Left hindlimb (tissue), 1 donor: Measurements from ENCODE around the gene NECTIN1.

Experiments used
- DNase-seq: peaks from one replicate; pipeline ENCODE4 v3.0.0-alpha.2; 2018

Gene NECTIN1, protein sequence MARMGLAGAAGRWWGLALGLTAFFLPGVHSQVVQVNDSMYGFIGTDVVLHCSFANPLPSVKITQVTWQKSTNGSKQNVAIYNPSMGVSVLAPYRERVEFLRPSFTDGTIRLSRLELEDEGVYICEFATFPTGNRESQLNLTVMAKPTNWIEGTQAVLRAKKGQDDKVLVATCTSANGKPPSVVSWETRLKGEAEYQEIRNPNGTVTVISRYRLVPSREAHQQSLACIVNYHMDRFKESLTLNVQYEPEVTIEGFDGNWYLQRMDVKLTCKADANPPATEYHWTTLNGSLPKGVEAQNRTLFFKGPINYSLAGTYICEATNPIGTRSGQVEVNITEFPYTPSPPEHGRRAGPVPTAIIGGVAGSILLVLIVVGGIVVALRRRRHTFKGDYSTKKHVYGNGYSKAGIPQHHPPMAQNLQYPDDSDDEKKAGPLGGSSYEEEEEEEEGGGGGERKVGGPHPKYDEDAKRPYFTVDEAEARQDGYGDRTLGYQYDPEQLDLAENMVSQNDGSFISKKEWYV

DNA sequence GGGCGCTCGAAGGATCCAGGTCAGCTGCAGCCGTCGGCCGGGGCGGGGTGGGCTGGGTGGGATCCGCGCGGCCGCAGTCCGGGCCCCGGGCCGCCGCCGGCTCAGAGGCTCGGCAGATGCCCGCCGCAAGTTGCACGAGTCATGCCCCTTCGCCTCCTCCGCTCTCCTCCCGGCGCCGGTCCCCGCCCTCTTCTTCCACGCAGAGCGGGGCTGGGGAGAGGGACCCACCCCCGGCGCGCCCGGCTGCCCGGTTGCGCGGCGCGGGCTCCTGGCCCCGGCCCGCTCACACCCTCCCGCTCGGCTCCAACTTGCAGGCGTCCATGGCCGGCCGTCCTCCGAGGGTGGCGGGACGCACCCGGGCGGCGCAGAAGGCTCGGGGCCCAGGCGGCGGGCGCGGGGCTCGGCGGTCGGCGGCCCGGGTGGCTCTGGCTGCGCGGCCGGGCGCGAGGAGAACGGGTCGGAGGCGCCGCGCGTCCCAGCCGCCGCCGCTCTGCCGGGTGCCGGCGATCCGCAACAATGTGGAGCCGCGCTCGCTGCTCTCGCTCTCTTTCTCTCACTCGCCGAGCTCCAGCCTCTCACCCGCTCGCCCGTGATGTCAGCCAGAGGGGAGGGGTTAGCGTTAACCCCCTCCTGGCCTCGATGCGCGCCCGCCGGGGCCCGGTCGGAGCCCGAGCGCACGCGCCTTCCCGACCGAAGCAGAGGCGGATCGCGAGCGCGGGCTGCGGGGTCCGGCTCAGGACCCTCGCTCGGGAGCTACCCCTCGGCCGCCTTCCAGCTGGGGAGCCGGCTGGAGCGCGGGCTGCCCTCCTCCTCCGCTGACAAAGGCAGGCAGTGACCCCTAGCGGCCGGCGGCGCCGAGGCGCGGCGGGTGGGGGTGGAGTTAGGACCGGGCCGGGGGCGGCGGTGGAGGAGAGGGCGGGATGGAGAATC lies at the start of gene NECTIN1:
Gene NECTIN1 (minus strand): TSS at position 550 of the 930 bp plus-strand sequence. CDS start 647 bp downstream, outside the sequence.
- peak; percentile 94 for DNase-seq

DNA sequence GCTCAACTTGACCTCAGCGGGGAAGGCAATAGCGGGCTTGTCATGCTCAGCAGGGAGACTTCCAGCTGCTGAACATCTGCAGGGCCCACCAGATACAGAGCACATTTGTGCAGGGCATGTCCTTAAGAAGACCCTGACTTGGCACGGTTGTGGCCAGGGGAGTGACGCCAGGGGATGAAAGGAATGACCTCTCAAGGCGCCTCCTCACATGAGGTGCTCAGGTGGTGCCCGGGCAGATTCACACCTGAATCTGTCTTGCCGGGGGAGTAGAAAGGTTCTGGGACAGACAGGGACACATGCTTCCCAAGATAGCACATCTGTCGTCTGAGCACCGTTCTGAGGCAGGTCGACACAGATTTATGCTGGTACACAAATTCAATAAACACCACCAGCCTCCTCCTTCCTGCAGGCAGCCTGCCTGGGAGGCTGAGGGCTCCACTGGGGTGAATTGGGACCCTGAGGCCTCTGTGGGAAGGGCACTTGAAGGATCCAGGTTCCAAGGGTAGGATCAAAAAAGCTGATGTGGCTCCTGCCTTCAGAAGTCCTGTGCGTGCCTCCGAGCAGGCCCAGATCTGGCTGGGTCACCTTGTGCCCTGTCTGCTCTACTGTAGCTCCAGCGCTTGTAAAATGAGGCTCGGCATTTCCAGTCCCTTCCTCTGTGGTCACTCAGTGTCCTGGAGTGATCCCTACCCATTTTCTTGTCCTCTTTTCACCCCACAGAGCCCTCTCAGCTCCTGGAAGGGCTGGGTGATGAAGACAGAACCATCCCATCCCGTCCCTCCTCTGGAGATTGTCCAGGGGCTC lies 49.6 kb upstream of the NECTIN1 start:
- peak; percentile 16 for DNase-seq

DNA sequence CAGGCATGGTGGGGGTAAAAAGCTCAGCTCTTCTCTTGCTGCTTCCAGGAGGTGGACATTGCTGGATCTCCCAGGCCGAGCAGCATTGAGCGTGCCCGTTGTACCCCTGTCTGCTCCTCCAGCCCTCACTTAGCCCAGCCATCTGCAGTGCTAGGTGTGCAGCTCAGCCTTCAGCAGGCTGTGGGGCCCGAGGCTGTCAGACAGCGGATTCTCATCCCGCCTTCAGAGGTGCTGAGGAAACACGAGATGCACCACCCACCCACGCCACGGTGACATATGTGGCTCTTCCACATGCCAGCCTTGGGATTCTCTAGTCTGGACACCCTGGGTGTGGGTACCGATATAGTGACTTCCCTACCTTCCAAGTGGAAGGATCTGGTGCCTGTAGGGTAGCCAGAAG lies 48.9 kb upstream of the NECTIN1 start:
- DNase-seq, result peak; percentile 14

DNA sequence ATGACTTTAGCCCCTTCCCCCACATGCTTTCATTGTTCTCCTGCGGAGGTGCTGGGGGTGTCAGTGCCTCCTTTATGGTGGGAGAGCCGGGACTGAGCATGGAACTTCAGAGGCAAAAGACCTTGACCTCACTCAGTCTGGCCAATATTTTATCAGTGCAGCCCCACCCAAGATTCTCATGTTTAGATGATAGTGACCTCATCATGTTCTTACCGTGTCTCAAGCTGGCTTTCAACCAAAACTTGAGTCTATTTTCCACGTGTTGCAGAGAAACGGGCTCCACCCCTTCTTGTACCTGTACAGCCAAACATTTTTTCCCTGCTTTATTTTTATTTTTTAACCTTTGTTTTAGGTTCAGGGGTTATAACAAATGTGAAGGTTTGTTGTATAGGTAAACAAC lies 47.7 kb upstream of the NECTIN1 start:
- DNase-seq, result no peak

DNA sequence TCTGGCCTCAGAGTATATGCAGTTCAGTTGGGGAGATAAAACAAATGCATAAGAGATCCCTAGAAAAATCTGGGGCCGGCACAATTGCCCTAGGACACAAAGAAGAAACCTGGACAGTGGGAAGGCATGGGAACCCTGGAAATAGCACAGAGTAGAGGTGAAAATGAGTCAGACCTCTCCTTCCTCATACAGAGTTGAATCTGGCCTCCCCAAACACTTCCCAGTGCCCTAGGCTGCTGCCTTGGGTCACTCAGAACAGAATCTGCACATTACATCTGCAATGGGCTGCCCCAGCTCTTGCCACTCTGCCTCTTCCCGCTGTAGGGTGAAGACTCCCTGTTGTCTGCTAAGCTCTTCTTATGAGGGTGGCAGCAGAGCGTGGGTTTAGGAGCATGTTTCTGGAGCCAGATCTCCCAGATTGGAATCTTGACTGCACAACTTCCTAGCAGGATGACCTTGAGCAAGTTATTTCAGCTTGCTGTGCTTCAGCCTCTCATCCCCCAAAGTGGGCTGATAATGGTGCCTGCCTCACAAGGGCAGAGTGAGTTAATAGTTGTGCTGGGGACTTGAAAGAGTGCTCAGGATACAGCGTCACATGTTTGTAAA lies 47.1 kb upstream of the NECTIN1 start:
- no peak for DNase-seq

DNA sequence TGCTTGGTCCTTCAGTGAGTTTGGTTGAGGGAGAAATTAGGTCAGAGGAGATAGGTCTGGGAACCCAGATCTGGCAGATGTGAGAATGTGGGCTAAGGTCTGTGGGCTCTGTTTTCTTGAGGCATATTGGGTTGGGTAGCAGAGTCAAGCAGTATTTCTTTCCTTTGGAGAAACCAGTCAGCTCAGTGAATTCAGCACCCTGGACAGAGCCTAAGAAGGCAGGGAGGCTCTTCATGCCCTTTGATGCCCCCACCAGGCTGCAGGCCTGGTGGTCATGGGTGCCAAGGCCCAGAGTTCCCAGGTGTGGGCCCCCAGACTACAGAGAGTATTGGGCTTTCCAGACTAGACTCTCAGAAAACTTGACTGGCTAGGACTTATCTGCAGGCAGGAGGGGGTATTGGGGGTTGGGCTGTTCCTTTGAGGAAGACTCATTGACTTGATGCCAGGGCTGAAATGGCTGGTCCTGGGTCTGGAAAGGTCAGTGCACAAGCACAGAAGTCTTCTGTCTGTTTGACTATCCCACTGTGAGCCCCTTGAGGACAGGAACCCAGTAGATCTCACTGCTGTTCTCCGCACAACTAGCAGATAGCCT lies 45.3 kb upstream of the NECTIN1 start:
- peak; percentile 13 for DNase-seq

DNA sequence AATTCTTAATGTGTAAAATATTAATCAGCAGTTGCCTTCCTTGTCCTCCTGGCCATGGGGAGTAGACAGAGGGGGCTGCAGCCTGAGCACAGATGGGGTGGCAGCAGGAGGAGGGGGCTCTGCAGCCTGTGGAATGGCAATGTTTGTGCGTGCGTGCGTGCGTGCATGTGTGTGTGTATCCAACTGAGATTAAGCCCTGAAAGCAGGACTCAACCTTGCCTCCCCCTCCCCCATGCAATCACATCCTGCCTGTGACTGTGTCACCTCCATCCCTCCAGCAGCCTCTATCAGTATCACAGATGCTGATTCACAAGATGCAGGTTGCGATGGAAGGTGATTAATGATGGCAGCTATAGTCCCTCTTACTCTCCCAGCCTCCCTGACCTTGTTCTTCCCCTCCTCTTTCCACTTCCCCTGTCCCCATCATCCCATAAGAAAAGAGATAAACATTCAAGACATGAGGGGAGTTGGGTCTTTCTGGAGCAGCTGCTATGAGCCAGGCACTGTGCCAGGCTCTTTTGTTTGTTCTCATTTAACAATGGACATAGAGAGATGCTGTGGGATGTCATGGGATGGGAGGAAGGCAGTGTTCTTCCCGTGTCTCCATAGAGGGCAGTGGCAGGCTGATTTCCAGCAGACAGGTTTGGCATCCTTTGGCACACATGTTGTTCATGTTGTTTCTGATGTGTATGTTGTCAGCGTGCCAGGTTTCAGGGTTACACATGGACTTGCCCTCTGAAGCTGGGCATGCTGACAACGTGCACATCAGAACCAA lies 43.8 kb upstream of the NECTIN1 start:
- DNase-seq, result no peak

DNA sequence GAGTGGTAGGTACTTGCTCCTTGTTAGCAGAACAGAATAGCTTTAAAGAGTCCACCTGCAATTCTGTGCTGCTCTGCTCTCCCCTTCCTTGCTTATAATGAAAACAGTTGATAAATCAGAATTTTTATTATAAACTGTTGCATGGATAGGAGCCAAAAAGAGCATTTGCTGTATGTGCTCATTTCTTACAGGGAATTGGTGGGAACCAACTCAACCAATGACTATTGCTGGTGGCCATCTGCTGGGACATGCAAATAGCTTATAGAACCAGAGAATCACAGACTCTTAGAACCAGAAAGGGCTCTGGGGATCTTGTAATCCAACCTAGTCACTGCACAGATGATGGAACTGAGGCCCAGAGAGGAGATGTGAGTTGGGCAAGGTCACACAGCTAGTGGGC lies 43.1 kb upstream of the NECTIN1 start:
- no peak for DNase-seq

DNA sequence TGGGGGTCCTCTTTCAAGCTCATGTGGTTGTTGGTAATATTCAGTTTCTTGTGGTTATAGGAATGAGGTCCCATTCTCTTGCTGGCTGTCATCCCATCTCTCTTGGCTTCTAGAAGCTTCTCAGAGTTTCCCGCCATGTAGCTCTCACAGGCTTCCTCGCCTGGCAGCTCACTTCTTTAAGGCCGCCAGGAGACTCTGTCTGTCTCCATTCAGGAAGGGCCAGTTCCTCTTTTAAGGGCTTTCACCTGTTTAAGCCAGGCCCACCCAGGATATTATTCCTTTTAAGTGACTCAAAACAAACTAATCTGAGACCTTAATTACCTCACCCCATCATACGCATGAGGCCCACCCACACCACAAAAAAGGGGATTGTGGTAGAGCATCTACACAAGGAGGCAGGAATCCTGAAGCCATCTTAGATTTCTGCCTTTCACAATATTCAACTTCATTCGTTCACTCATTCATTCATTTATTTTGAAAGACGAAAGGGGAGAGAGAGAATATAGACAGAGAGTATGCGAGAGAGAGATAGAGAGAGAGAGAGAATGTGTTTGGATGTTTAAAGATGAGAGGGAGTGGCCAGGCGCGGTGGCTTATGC lies 42.3 kb upstream of the NECTIN1 start:
- DNase-seq, result no peak

DNA sequence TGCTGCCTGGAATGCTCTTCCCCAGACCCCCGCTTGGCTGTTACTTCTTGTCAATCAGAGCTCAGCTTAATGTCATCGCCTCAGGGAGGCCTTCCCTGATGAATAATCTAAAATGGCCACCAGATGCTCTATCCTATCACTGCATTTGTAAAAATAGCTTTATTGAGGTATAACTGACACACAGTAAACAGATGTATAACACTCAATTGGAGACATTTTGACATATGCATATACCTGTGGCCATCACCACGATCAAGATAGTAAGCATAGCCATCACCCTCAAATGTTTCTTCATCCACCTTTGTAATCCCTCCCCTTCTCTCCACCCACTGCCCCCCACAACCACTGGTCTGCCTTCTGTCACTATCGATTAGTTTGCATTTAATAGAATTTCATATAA lies 36.6 kb upstream of the NECTIN1 start:
- no peak for DNase-seq

DNA sequence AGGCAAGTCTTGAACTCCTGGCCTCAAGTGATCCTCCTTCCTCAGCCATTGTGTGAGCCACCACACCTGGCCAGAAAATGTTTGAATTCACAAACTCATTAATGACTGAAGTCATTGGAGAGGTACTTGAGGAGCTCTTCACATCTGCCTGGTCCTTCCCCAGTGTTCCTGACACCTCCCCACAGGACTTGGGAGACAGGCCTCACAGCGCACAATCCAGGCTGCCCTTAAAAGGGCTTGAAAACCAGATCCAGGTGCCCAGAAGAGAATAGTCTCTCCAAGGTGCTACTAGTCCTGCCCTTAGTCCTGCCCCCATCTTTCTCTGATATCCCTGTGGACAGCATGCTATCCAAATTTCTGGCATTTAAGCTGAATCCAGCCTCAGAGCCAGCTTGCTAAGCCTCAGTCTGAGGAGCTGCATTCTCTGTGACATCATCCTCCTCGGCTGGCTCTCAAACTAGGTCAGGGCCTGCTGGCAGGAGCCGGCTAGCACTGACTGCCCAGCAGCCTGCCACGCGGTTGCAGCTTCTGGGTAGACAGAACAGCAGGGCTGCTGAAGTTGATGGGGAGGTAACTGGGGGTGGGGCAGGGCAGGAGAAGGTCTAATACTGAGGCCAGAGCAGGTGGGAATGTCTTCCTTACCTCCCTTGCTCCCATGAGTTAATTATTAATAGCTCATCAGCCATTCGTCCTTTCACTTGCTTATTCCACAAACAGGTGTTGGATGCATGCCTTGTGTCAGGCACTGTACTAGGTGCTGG lies 35.3 kb upstream of the NECTIN1 start:
- DNase-seq, result peak; percentile 61

DNA sequence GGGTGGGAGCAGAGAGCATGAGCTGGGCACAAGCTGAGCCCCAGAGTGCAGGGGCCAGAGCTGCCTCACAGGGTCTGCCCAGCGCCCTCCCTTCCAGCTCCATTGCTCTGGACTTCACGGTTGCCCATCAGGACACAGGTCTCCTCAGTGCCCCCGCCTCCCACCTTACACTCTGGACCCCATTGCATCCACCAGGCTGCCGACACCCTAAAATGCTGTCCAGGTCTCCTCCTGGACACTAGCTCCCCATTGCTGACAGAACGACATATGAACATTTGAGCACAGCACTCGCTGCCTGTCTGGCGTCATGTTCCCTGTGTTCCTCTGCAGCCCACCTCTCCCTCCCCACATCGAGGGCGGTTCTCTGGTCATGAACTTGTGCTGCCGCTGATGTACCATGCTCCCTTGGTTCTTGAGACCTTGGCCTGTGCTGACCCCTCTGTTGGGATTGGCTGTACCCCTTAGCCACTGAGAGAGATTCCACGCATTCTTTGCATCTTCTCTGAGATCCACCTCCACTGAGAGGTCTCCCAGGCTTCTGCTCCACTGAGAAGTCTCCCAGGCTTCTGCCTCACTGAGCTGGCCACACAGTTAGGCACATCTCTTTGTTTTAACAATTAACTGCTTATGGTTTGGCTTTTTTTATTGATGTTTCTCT lies 34.2 kb upstream of the NECTIN1 start:
- DNase-seq, result no peak

DNA sequence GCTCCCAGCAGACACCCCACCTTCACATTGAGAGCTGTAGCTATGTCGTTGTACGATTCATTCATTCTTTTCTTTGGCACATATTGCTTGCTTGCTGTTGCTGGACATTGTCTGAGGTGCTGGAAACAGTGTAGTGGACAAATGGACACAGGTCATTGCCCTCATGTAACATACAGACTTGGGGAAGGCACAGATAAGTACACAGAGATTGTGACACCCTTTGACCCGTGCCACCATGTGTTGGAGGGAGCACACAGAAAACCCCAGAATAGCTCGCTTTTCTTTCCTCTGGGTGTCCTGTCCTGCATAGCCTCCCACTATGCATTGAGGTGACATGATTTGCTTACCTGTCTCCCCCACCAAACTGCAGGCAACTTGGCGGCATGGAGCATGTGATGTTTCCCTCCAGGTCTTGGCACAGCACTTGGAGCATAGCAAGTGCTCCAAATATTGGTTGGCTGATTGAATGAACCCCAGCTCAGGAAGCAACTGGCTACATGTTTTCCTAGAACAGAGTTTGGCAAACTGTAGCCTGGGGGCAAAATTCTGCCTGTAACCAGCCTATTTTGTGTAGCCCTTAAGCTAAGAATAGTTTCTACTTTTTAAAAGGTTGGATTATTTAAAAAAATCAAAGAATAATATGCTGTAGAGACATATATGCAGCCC lies 30.9 kb upstream of the NECTIN1 start:
- no peak for DNase-seq

DNA sequence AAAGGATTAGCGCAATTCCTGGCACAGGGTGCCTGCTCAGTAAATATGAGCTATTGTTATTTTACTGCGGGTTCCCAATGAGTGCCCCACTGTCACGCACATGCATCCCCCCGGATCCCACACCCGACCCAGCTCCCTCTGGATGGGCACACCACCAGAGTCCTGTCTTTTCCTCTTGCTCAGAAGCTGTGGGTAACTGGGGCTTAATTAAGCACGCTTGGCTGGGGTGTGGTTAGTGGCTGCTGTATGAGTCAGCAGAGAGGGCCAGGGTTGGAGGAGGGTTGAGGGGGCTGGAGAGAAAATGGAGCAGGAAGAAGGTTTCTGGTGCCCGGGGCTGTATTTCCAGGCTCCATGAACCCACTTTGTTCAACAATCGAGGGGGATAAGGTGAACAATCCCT lies 30.3 kb upstream of the NECTIN1 start:
- peak; percentile 59 for DNase-seq

DNA sequence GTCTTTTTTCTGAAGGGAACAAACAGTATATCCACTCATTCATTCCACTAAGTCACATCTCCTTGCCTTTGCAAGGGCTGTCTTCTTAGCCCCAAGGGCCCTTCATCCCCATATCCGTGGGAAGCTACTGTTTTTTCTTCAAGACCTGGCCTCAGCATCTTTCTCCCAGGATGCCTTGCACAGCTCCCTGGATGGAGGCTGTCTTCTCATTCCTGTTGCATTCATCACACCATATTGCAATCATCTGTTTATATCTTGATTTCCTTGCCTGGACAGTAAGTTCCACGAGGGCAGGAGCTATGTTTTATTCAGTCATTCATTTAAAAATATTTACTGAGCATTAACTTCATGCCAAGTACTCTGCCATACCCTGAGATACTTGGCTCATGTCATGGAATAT lies 29.3 kb upstream of the NECTIN1 start:
- DNase-seq, result no peak

DNA sequence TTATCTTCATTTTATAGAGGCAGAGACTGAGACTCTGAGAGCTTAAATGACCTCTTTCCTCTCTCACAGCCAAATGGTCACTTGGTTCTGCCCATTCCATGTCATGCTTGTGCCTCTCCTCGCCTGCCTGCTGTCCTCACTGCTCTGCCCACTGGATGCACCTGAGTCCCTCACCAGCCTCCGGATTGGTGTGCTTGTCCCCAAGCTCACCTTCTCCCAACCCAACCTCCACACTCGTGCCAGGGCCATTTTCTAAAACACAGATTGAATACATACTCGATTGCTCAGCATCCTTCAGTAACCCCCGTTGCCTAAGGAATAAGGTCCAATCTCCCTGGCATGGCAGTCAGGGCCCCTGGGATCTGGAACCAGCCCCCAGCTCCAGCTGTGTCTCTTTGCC lies 28.4 kb upstream of the NECTIN1 start:
- DNase-seq, result no peak

DNA sequence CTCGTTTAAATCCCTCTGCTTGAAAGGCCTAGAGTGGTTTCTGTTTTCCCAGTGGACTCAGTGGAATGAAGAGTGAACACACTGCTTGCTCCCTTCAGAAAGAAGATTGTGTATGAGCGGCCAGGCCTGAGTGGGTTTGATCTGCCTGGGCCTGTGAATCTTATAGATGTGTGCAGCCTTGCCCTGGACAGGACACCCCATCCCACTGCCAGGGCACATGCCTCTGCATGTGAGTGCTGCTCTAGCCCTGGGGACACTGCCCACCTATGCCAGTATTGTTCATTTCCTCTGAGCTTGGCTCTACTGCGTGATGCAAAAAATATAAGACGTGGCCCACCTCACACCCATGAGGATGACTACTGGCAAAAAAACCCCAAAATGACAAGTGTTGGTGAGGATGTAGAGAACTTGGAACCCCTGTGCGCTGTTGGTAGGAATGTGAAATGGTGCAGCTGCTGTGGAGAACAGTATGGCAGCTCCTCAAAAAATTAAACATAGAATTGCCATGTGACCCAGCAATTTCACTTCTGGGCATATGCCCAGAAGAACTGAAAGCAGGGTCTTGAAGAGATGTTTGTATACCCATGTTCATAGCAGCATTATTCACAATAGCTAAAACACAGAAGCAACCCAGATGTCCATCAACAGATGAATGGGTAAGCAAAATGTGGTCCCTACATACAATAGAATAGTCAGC lies 27.3 kb upstream of the NECTIN1 start:
- DNase-seq, result no peak
